HEK293 (cell line): ENCODE measurements around the gene HEPACAM2.

Experiments
- CTCF ChIA-PET: fragments of 350-600 bp; formaldehyde crosslinking; extraction: SDS; loops from one replicate; lab custom pipeline; 2021; ENCODE audit warnings: antibody characterized with exemption; lab: Yijun Ruan, JAX
- POLR2A ChIA-PET: fragments of 300-600 bp; formaldehyde crosslinking; extraction: SDS; loops from one replicate; lab custom pipeline; 2020; ENCODE audit warnings: antibody characterized with exemption, inconsistent platforms; lab: Yijun Ruan, JAX
- H3K27ac ChIP-seq: fragments of 200-500 bp; sonication (Bioruptor generic); 2 replicates; pipeline ENCODE4 v1.5.1; 2014; ENCODE audit warnings: low read depth, low read length, control low read depth, inconsistent platforms; ENCODE audit errors: extremely low read depth
- H3K36me3 ChIP-seq, 2 experiments: fragments of 200-500 bp in 1 of 2; sonication (Bioruptor generic) in 1 of 2; 1 replicate in 1 of 2; 2 replicates in 1 of 2; pipeline ENCODE4 v1.5.1; 2014 to 2017; ENCODE audit warnings: inconsistent platforms in 2 of 2, low read length in 2 of 2; ENCODE audit not compliant: control insufficient read depth in 2 of 2, insufficient read depth in 1 of 2
- H3K4me1 ChIP-seq: fragments of 200-500 bp; sonication (Bioruptor generic); 2 replicates; pipeline ENCODE4 v1.5.1; 2014; ENCODE audit warnings: mild to moderate bottlenecking, low read length, inconsistent platforms; ENCODE audit not compliant: control insufficient read depth, insufficient read depth
- H3K4me3 ChIP-seq: 2 replicates; pipeline ENCODE4 v1.5.1; 2011; ENCODE audit warnings: low read depth, mild to moderate bottlenecking, control low read depth, low read length, moderate library complexity
- H3K9me3 ChIP-seq: fragments of 200-500 bp; sonication (Bioruptor generic); 2 replicates; pipeline ENCODE4 v1.5.1; 2014; ENCODE audit warnings: low read depth, low read length, inconsistent platforms; ENCODE audit not compliant: control insufficient read depth, insufficient read depth
- PRDM2 ChIP-seq: fragments of 450-650 bp; formaldehyde crosslinking; IDR thresholded peaks from 2 replicates; pipeline ENCODE4 v1.5.1; 2016; ENCODE audit warnings: missing biosample characterization, missing genetic modification characterization, borderline replicate concordance
- SCRT2 ChIP-seq: fragments of 450-650 bp; formaldehyde crosslinking; IDR thresholded peaks from 2 replicates; pipeline ENCODE4 v1.5.1; 2016; ENCODE audit warnings: missing biosample characterization, missing genetic modification characterization
- ZEB2 ChIP-seq: fragments of 450-650 bp; formaldehyde crosslinking; IDR thresholded peaks from 2 replicates; pipeline ENCODE4 v1.5.1; 2016; ENCODE audit warnings: missing biosample characterization, missing genetic modification characterization
- ZFP37 ChIP-seq: fragments of 450-650 bp; formaldehyde crosslinking; IDR thresholded peaks from 2 replicates; pipeline ENCODE4 v1.5.1; 2016; ENCODE audit warnings: missing biosample characterization, missing genetic modification characterization
- ZNF18 ChIP-seq: fragments of 450-650 bp; formaldehyde crosslinking; IDR thresholded peaks from 2 replicates; pipeline ENCODE4 v1.5.1; 2016; ENCODE audit warnings: missing biosample characterization, missing genetic modification characterization
- ZNF2 ChIP-seq: fragments of 450-650 bp; formaldehyde crosslinking; IDR thresholded peaks from 2 replicates; pipeline ENCODE4 v1.5.1; 2016; ENCODE audit warnings: missing biosample characterization, missing genetic modification characterization
- ZNF211 ChIP-seq: fragments of 450-650 bp; formaldehyde crosslinking; IDR thresholded peaks from 2 replicates; pipeline ENCODE4 v1.5.1; 2016; ENCODE audit warnings: low read depth, missing biosample characterization, missing genetic modification characterization
- ZNF24 ChIP-seq: fragments of 450-650 bp; formaldehyde crosslinking; IDR thresholded peaks from 2 replicates; pipeline ENCODE4 v1.5.1; 2016; ENCODE audit warnings: missing biosample characterization, missing genetic modification characterization
- ZNF350 ChIP-seq: fragments of 450-650 bp; formaldehyde crosslinking; IDR thresholded peaks from 2 replicates; pipeline ENCODE4 v1.5.0; 2017; ENCODE audit warnings: missing biosample characterization, mild to moderate bottlenecking, missing genetic modification characterization
- ZNF555 ChIP-seq: fragments of 450-650 bp; formaldehyde crosslinking; conservative IDR thresholded peaks from 2 replicates; pipeline ENCODE4 v1.5.1; 2017; ENCODE audit warnings: missing biosample characterization, mild to moderate bottlenecking, missing genetic modification characterization, inconsistent platforms
- ZNF654 ChIP-seq: fragments of 450-650 bp; formaldehyde crosslinking; IDR thresholded peaks from 2 replicates; pipeline ENCODE4 v1.5.1; 2016; ENCODE audit warnings: low read depth, missing biosample characterization, missing genetic modification characterization
- ZNF660 ChIP-seq: fragments of 450-650 bp; IDR thresholded peaks from 2 replicates; pipeline ENCODE4 v1.5.1; 2018; ENCODE audit warnings: missing biosample characterization, mild to moderate bottlenecking, missing genetic modification characterization
- ZNF664 ChIP-seq: fragments of 450-650 bp; formaldehyde crosslinking; IDR thresholded peaks from 2 replicates; pipeline ENCODE4 v1.5.1; 2016; ENCODE audit warnings: missing biosample characterization, missing genetic modification characterization
- TF ChIP-seq, protein P1 (sequence below): fragments of 450-650 bp; formaldehyde crosslinking; IDR thresholded peaks from 2 replicates; pipeline ENCODE4 v1.5.1; 2016; ENCODE audit warnings: missing biosample characterization, missing genetic modification characterization
- TF ChIP-seq, protein P2 (sequence below): fragments of 450-650 bp; formaldehyde crosslinking; conservative IDR thresholded peaks from 2 replicates; pipeline ENCODE4 v1.5.1; 2016; ENCODE audit warnings: low read depth, missing biosample characterization, missing genetic modification characterization
- TF ChIP-seq, protein P3 (sequence below): fragments of 450-650 bp; formaldehyde crosslinking; IDR thresholded peaks from 2 replicates; pipeline ENCODE4 v1.5.0; 2017; ENCODE audit warnings: missing biosample characterization, missing genetic modification characterization, borderline replicate concordance

Gene HEPACAM2

GRCh38 chr7:93231259-93231658 is 5.0 kb upstream of the HEPACAM2 start (continued):
- TF ChIP-seq PRDM2 (no peak), SCRT2 (tag by site-specific recombination) (no peak)

- TF ChIP-seq ZNF660 (tag by site-specific recombination) (peak; percentile 79), ZNF2 (tag by site-specific recombination) (0 out of 2 replicates have a peak, but pooled peaks have one; percentile 35), ZNF555 (tag by site-specific recombination) (no peak), ZNF350 (tag by site-specific recombination) (no peak), ZNF654 (tag by site-specific recombination) (peak; percentile 63), ZEB2 (tag by site-specific recombination) (0 out of 2 replicates have a peak, but pooled peaks have one; percentile 31), SCRT2 (tag by site-specific recombination) (peak; percentile 46; the same call in 1 of the 2 replicates)
- TF ChIP-seq, protein P1, sequence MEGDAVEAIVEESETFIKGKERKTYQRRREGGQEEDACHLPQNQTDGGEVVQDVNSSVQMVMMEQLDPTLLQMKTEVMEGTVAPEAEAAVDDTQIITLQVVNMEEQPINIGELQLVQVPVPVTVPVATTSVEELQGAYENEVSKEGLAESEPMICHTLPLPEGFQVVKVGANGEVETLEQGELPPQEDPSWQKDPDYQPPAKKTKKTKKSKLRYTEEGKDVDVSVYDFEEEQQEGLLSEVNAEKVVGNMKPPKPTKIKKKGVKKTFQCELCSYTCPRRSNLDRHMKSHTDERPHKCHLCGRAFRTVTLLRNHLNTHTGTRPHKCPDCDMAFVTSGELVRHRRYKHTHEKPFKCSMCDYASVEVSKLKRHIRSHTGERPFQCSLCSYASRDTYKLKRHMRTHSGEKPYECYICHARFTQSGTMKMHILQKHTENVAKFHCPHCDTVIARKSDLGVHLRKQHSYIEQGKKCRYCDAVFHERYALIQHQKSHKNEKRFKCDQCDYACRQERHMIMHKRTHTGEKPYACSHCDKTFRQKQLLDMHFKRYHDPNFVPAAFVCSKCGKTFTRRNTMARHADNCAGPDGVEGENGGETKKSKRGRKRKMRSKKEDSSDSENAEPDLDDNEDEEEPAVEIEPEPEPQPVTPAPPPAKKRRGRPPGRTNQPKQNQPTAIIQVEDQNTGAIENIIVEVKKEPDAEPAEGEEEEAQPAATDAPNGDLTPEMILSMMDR (tag by site-specific recombination) = 0 out of 2 replicates have a peak, but pooled peaks have one; percentile 14
- H3K4me1 ChIP-seq = no peaks in the 10 kb centered on the region
- H3K4me3 ChIP-seq = no peak overlapping the region
- H3K27ac ChIP-seq = no peak overlapping the region
- H3K36me3 ChIP-seq = no peaks in the 10 kb centered on the region
- ChIA-PET POLR2A (no interaction called here), CTCF (interaction anchor here (0.6 to 3.5 kb wide), 16 partner anchors 10 to 1170 kb away, joined by 3 to 19 read pairs (median 4); no protein-coding TSS in a partner anchor)
- H3K9me3 ChIP-seq = no peaks in the 10 kb centered on the region
Observed at GRCh38 chr7:93228302-93228701, 2.0 kb upstream of the HEPACAM2 start.

DNA sequence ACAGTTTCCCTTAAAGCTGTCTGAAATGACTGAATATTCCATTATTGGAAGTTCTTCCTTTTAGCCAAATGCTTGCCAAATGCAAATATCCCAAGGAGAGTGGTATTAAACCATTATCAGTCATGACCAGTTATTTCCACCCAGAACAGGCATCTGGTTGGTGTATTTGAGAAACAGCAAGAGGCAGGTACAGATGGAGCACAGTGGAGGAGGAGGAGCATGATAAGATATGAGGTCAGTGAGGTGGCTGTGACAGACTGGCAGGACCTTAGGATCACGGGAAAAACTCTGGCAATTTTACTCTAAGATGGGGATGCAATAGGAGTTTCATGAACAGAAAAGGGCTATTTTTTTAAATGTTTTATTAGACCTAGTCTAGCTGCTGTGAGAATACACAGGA is 6.4 kb downstream of the HEPACAM2 start:
- POLR2A ChIA-PET = no interaction called here
- TF ChIP-seq, protein P2, sequence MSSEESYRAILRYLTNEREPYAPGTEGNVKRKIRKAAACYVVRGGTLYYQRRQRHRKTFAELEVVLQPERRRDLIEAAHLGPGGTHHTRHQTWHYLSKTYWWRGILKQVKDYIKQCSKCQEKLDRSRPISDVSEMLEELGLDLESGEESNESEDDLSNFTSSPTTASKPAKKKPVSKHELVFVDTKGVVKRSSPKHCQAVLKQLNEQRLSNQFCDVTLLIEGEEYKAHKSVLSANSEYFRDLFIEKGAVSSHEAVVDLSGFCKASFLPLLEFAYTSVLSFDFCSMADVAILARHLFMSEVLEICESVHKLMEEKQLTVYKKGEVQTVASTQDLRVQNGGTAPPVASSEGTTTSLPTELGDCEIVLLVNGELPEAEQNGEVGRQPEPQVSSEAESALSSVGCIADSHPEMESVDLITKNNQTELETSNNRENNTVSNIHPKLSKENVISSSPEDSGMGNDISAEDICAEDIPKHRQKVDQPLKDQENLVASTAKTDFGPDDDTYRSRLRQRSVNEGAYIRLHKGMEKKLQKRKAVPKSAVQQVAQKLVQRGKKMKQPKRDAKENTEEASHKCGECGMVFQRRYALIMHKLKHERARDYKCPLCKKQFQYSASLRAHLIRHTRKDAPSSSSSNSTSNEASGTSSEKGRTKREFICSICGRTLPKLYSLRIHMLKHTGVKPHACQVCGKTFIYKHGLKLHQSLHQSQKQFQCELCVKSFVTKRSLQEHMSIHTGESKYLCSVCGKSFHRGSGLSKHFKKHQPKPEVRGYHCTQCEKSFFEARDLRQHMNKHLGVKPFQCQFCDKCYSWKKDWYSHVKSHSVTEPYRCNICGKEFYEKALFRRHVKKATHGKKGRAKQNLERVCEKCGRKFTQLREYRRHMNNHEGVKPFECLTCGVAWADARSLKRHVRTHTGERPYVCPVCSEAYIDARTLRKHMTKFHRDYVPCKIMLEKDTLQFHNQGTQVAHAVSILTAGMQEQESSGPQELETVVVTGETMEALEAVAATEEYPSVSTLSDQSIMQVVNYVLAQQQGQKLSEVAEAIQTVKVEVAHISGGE (tag by site-specific recombination) = no peak
- TF ChIP-seq ZNF211 (tag by site-specific recombination) (no peak), ZFP37 (tag by site-specific recombination) (no peak), ZNF24 (tag by site-specific recombination) (no peak), ZNF664 (tag by site-specific recombination) (no peak), ZNF18 (tag by site-specific recombination) (no peak)
- TF ChIP-seq, protein P3, sequence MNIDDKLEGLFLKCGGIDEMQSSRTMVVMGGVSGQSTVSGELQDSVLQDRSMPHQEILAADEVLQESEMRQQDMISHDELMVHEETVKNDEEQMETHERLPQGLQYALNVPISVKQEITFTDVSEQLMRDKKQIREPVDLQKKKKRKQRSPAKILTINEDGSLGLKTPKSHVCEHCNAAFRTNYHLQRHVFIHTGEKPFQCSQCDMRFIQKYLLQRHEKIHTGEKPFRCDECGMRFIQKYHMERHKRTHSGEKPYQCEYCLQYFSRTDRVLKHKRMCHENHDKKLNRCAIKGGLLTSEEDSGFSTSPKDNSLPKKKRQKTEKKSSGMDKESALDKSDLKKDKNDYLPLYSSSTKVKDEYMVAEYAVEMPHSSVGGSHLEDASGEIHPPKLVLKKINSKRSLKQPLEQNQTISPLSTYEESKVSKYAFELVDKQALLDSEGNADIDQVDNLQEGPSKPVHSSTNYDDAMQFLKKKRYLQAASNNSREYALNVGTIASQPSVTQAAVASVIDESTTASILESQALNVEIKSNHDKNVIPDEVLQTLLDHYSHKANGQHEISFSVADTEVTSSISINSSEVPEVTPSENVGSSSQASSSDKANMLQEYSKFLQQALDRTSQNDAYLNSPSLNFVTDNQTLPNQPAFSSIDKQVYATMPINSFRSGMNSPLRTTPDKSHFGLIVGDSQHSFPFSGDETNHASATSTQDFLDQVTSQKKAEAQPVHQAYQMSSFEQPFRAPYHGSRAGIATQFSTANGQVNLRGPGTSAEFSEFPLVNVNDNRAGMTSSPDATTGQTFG (tag by site-specific recombination) = no peak

More for the DNA sequence above, 6.4 kb downstream of the HEPACAM2 start:
- no peak overlapping the region for H3K27ac ChIP-seq
- H3K4me3 ChIP-seq = no peak overlapping the region
- no peaks in the 10 kb centered on the region for H3K36me3 ChIP-seq
- CTCF ChIA-PET = no interaction called here
- no peaks in the 10 kb centered on the region for H3K9me3 ChIP-seq
- no peaks in the 10 kb centered on the region for H3K4me1 ChIP-seq
